BE2C (cell line): ENCODE measurements around the gene MAPK9.

Experiments used
- DNase-seq: peaks from one replicate; pipeline ENCODE4 v3.0.0-alpha.2; 2020
- H3K27me3 ChIP-seq: fragments of 250-450 bp; sonication (Bioruptor Pico); 2 replicates; pipeline ENCODE4 v1.5.1; 2020; ENCODE audit warnings: mild to moderate bottlenecking
- H3K36me3 ChIP-seq: fragments of 250-450 bp; sonication (Bioruptor Pico); 2 replicates; pipeline ENCODE4 v1.5.1; 2020; ENCODE audit warnings: mild to moderate bottlenecking
- H3K4me1 ChIP-seq: fragments of 250-450 bp; sonication (Bioruptor Pico); 2 replicates; pipeline ENCODE4 v1.5.1; 2020
- H3K4me3 ChIP-seq: 2 replicates; pipeline ENCODE4 v1.5.1; 2011; ENCODE audit warnings: low read depth, low read length
- H3K9me3 ChIP-seq: fragments of 250-450 bp; sonication (Bioruptor Pico); 2 replicates; pipeline ENCODE4 v1.5.1; 2020
- CTCF ChIP-seq: IDR thresholded peaks from 2 replicates; pipeline ENCODE4 v1.5.1; 2012; ENCODE audit warnings: mild to moderate bottlenecking, low read depth, low read length

MAPK9 gene

GRCh38 chr5:180215783-180216630, 75.9 kb downstream of the MAPK9 start:
- Histone ChIP-seq H3K4me3 (no peak overlapping the region), H3K27me3 (no peaks in the 10 kb centered on the region), H3K4me1 (no peaks in the 10 kb centered on the region), H3K36me3 (no peaks in the 10 kb centered on the region), H3K9me3 (no peaks in the 10 kb centered on the region; the same call in 1 of the 2 replicates)
- DNase-seq = no peak
- no peak for TF ChIP-seq CTCF

GRCh38 chr5:180214870-180215770, 76.8 kb downstream of the MAPK9 start:
- no peak overlapping the region for H3K4me3 ChIP-seq
- no peaks in the 10 kb centered on the region for H3K36me3 ChIP-seq
- H3K4me1 ChIP-seq = no peaks in the 10 kb centered on the region
- DNase-seq = no peak
- no peak for TF ChIP-seq CTCF
- no peaks in the 10 kb centered on the region for H3K27me3 ChIP-seq
- no peaks in the 10 kb centered on the region; the same call in 1 of the 2 replicates for H3K9me3 ChIP-seq

GRCh38 chr5:180213657-180214207, 78.2 kb downstream of the MAPK9 start:
- H3K9me3 ChIP-seq = no peaks in the 10 kb centered on the region; the same call in 1 of the 2 replicates
- H3K4me1 ChIP-seq = no peaks in the 10 kb centered on the region
- peaks cover 4% of the 10 kb centered on the region; the same call in 1 of the 2 replicates for H3K27me3 ChIP-seq
- no peaks in the 10 kb centered on the region for H3K36me3 ChIP-seq
- DNase-seq = no peak
- no peak for TF ChIP-seq CTCF
- no peak overlapping the region for H3K4me3 ChIP-seq

- Histone ChIP-seq H3K4me1 (no peaks in the 10 kb centered on the region; the same call in 1 of the 2 replicates), H3K27me3 (peaks cover 7% of the 10 kb centered on the region), H3K4me3 (no peak overlapping the region), H3K9me3 (no peaks in the 10 kb centered on the region; the same call in 1 of the 2 replicates), H3K36me3 (no peaks in the 10 kb centered on the region)
- no peak for DNase-seq
- TF ChIP-seq CTCF = no peak
These were observed 78.7 kb downstream of the MAPK9 start for GRCh38 chr5:180213256-180213600.

- no peaks in the 10 kb centered on the region; the same call in 1 of the 2 replicates for H3K4me1 ChIP-seq
- no peaks in the 10 kb centered on the region for H3K36me3 ChIP-seq
- DNase-seq = peak; percentile 39
- TF ChIP-seq CTCF = no peak
- H3K4me3 ChIP-seq = no peak overlapping the region
- H3K9me3 ChIP-seq = no peaks in the 10 kb centered on the region; the same call in 1 of the 2 replicates
- H3K27me3 ChIP-seq = peaks cover 9% of the 10 kb centered on the region
These were observed 79.3 kb downstream of the MAPK9 start for GRCh38 chr5:180212363-180213255.
